ENCODE results near the gene ARSK.
"Not testable (repeated sequence)": the region's sequence is repeated elsewhere in the genome, so short reads cannot be mapped to it uniquely, and the experiment has no call there.

The ARSK gene

GRCh38 chr5:95631991-95632675 lies 77.2 kb downstream of the ARSK start:
- TF ChIP-seq CTCF (IDR thresholded peaks at IDR 0.05; ENCODE audit: low read depth, low read length, missing control alignments): no peak
- H3K4me3 ChIP-seq (ENCODE audit: low read depth, low read length): no peak overlapping the region
- no peak for DNase-seq (ENCODE audit: low read depth)

- not testable (repeated sequence) for DNase-seq (ENCODE audit: low read depth); H3K4me3 ChIP-seq (ENCODE audit: low read depth, low read length)
Observed at GRCh38 chr5:95632942-95633341, 78.0 kb downstream of the ARSK start.

GRCh38 chr5:95633671-95634070 lies 78.8 kb downstream of the ARSK start:
- no peak for TF ChIP-seq CTCF (IDR thresholded peaks at IDR 0.05; ENCODE audit: low read depth, low read length, missing control alignments)
- DNase-seq (ENCODE audit: low read depth): no peak
- no peak overlapping the region for H3K4me3 ChIP-seq (ENCODE audit: low read depth, low read length)

GRCh38 chr5:95634081-95634480 lies 79.2 kb downstream of the ARSK start:
- H3K4me3 ChIP-seq (ENCODE audit: low read depth, low read length): no peak overlapping the region
- TF ChIP-seq CTCF (IDR thresholded peaks at IDR 0.05; ENCODE audit: low read depth, low read length, missing control alignments): no peak
- no peak for DNase-seq (ENCODE audit: low read depth)

- no peak overlapping the region; the same call in 1 of the 2 replicates for H3K4me3 ChIP-seq (ENCODE audit: low read depth, low read length)
Observed at GRCh38 chr5:95638632-95639031, 83.7 kb downstream of the ARSK start.

GRCh38 chr5:95641741-95642220 lies 86.9 kb downstream of the ARSK start:
- no peak for DNase-seq (ENCODE audit: low read depth)
- TF ChIP-seq CTCF (IDR thresholded peaks at IDR 0.05; ENCODE audit: low read depth, low read length, missing control alignments): no peak

More at GRCh38 chr5:95638632-95639031, 83.7 kb downstream of the ARSK start:
- TF ChIP-seq CTCF (IDR thresholded peaks at IDR 0.05; ENCODE audit: low read depth, low read length, missing control alignments): no peak
- DNase-seq (ENCODE audit: low read depth): no peak

GRCh38 chr5:95643152-95643551 lies 88.3 kb downstream of the ARSK start:
- H3K4me3 ChIP-seq (ENCODE audit: low read depth, low read length): no peak overlapping the region
- no peak for DNase-seq (ENCODE audit: low read depth)
- no peak for TF ChIP-seq CTCF (IDR thresholded peaks at IDR 0.05; ENCODE audit: low read depth, low read length, missing control alignments)

More at GRCh38 chr5:95641741-95642220, 86.9 kb downstream of the ARSK start:
- no peak overlapping the region for H3K4me3 ChIP-seq (ENCODE audit: low read depth, low read length)

All from GM12864 (cell line).